Upper lobe of left lung (tissue), 6 donors: ENCODE measurements around the gene TGM6. TPM values are rescaled to one million over a fixed set of nuclear protein-coding genes. Genes with fewer than 3 reads are reported as not detected.

Experiments used
- ATAC-seq, 2 donors: fragments of 200-7000 bp; cut with Tn5 transposase; one replicate each; pipeline ENCODE4 v1.9.1; 2022; ENCODE audit warnings: mild to moderate bottlenecking in 2 of 2, moderate library complexity in 2 of 2; ENCODE audit not compliant: low FRiP score in 2 of 2
- DNase-seq, 2 donors: peaks; one replicate each; pipeline ENCODE4 v3.0.0-alpha.2; 2019 to 2020
- H3K27ac ChIP-seq, 4 donors: fragments of 200-600 bp; sonication (generic); one replicate each; pipeline ENCODE4 v1.5.1; 2016 to 2019
- H3K27me3 ChIP-seq, 4 donors: fragments of 200-600 bp; sonication (generic); one replicate each; pipeline ENCODE4 v1.5.1; 2017 to 2019
- H3K36me3 ChIP-seq, 4 donors: fragments of 200-600 bp; sonication (generic); one replicate each; pipeline ENCODE4 v1.5.1; 2016 to 2019
- H3K4me1 ChIP-seq, 4 donors: fragments of 200-600 bp; sonication (generic); one replicate each; pipeline ENCODE4 v1.5.1; 2018 to 2019
- H3K4me3 ChIP-seq, 4 donors: fragments of 200-600 bp; sonication (generic); one replicate each; pipeline ENCODE4 v1.5.1; 2017 to 2019; ENCODE audit warnings: mild to moderate bottlenecking in 2 of 4, moderate library complexity in 1 of 4
- H3K9me3 ChIP-seq, 4 donors: fragments of 200-600 bp; sonication (generic); one replicate each; pipeline ENCODE4 v1.5.1; 2018 to 2019
- EP300 ChIP-seq, 4 donors: sonication (generic); formaldehyde crosslinking; IDR thresholded peaks; one replicate each; pipeline ENCODE4 v1.5.1; 2017; ENCODE audit warnings: antibody characterized with exemption in 4 of 4, control low read depth in 2 of 4
- POLR2A ChIP-seq, 4 donors: fragments of 450-650 bp; IDR thresholded peaks; one replicate each; pipeline ENCODE4 v1.5.1; 2016 to 2017; ENCODE audit warnings: antibody characterized with exemption in 4 of 4, mild to moderate bottlenecking in 2 of 4
- POLR2AphosphoS5 ChIP-seq, 2 donors: sonication (generic); formaldehyde crosslinking; IDR thresholded peaks; one replicate each; pipeline ENCODE4 v1.5.1; 2017; ENCODE audit warnings: antibody characterized with exemption in 2 of 2
- WGBS, 2 donors: methylation state at CpG; one replicate each; pipeline ENCODE4 v1.1.5; 2017 to 2018; 5-methylcytosine and 5-hydroxymethylcytosine counted together
- total RNA-seq, 6 donors: library from RNA; depleted of rRNA in 4 of 6; stranded (reverse); fragments of >200 nt in 4 of 6; gene quantifications; one replicate each; pipeline versions ENCODE4 v1.1.0 to v1.2.1, GENCODE V29; 2016 to 2021
- TF ChIP-seq, protein P1 (sequence below), 6 experiments: fragments of 450-650 bp in 4 of 6; fragments of 200-600 bp in 2 of 6; sonication (generic) in 2 of 6; IDR thresholded peaks; one replicate each; pipeline ENCODE4 v1.5.1; 2016 to 2019; ENCODE audit warnings: antibody characterized with exemption in 6 of 6
- donor health status: DM: no; HTN: no; CAD: no; lungs with moderate emphysema.
- donor health status: DM: no; HTN: yes; CAD: no; lungs with severe emphysema.

TGM6 gene
- total RNA-seq, 6 donors from 2014 or later: not detected

GRCh38 chr20:2340136-2340535, 40.6 kb upstream of the TGM6 start:
- no peak for TF ChIP-seq POLR2A (IDR thresholded peaks at IDR 0.05)
- TF ChIP-seq, protein P1, sequence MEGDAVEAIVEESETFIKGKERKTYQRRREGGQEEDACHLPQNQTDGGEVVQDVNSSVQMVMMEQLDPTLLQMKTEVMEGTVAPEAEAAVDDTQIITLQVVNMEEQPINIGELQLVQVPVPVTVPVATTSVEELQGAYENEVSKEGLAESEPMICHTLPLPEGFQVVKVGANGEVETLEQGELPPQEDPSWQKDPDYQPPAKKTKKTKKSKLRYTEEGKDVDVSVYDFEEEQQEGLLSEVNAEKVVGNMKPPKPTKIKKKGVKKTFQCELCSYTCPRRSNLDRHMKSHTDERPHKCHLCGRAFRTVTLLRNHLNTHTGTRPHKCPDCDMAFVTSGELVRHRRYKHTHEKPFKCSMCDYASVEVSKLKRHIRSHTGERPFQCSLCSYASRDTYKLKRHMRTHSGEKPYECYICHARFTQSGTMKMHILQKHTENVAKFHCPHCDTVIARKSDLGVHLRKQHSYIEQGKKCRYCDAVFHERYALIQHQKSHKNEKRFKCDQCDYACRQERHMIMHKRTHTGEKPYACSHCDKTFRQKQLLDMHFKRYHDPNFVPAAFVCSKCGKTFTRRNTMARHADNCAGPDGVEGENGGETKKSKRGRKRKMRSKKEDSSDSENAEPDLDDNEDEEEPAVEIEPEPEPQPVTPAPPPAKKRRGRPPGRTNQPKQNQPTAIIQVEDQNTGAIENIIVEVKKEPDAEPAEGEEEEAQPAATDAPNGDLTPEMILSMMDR (IDR thresholded peaks at IDR 0.05): no peak
- no peak for TF ChIP-seq EP300 (IDR thresholded peaks at IDR 0.05)
- TF ChIP-seq POLR2AphosphoS5 (IDR thresholded peaks at IDR 0.05): no peak
- 76 to 91% methylated on average over 7 to 10 of the region's 11 CpGs for WGBS, 2 donors
- no peak for ATAC-seq
- Histone ChIP-seq H3K4me1 (no peaks in the 10 kb centered on the region), H3K27ac (no peak overlapping the region), H3K9me3 (no peaks in the 10 kb centered on the region), H3K36me3 (no peaks in the 10 kb centered on the region), H3K27me3 (no peaks in the 10 kb centered on the region), H3K4me3 (no peak overlapping the region)
- peak in 1 of 2 donors; percentile 42 for DNase-seq

DNA sequence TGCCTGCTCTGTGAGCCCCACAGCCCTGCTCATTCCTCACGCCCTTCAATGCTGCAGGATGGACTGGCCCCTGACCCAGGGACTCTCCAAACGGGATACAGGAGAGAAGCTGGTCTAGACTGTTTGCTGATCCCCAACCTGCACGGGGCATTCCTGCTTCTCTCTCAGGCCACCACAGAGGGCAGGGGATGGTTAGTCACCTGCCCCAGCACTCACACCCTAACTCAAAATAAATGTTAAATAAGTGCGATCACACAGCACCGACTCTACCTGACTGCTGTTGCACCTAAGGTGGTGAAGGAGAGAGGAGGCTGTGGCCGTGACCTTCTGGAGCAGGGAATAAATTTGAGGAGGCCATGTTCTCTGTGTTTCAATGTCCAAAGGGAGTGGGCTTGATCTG, 39.9 kb upstream of the TGM6 start:
- no peaks in the 10 kb centered on the region for H3K4me1 ChIP-seq
- H3K36me3 ChIP-seq: no peaks in the 10 kb centered on the region
- H3K27me3 ChIP-seq: no peaks in the 10 kb centered on the region
- DNase-seq (no peak), ATAC-seq (no peak)
- TF ChIP-seq, protein P1 (IDR thresholded peaks at IDR 0.05): no peak
- no peak for TF ChIP-seq EP300 (IDR thresholded peaks at IDR 0.05)
- 82 to 86% methylated on average over 6 of the region's 6 CpGs for WGBS, 2 donors
- no peaks in the 10 kb centered on the region for H3K9me3 ChIP-seq
- H3K27ac ChIP-seq: no peak overlapping the region
- H3K4me3 ChIP-seq: no peak overlapping the region

GRCh38 chr20:2341336-2341735, 39.4 kb upstream of the TGM6 start:
- DNase-seq: no peak
- H3K27ac ChIP-seq: no peak overlapping the region
- WGBS, 2 donors: 74 to 82% methylated on average over 6 to 7 of the region's 7 CpGs

DNA sequence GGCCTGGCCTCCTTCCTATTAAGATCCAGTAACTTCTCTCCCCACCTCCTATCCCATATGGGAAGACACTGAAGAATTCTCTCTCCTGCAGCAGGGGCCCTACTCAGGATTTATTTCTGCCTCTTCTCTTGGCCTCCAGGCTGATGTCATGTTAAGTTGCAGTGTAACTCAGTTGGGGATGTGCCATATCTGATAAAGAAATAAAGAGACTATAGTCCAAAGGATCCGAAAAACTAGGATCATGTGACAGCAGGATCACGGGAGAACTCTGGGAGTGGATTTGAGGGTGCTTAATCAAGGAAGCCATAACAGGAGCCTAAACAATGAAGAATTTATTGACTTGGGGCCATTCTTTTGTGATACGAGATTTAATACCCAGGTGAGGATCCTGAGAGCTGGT, 38.5 kb upstream of the TGM6 start:
- Histone ChIP-seq H3K27me3 (no peaks in the 10 kb centered on the region), H3K4me1 (no peaks in the 10 kb centered on the region), H3K27ac (no peak overlapping the region), H3K4me3 (no peak overlapping the region), H3K36me3 (no peaks in the 10 kb centered on the region), H3K9me3 (no peaks in the 10 kb centered on the region)
- ATAC-seq (no peak), DNase-seq (no peak)
- TF ChIP-seq, protein P1 (IDR thresholded peaks at IDR 0.05): no peak
- no peak for TF ChIP-seq POLR2AphosphoS5 (IDR thresholded peaks at IDR 0.05)
- no peak for TF ChIP-seq EP300 (IDR thresholded peaks at IDR 0.05)
- TF ChIP-seq POLR2A (IDR thresholded peaks at IDR 0.05): no peak
- 49 to 66% methylated on average over 3 of the region's 3 CpGs for WGBS, 2 donors

More at GRCh38 chr20:2341336-2341735, 39.4 kb upstream of the TGM6 start:
- H3K4me1 ChIP-seq: no peaks in the 10 kb centered on the region
- no peaks in the 10 kb centered on the region for H3K36me3 ChIP-seq
- H3K4me3 ChIP-seq: no peak overlapping the region
- TF ChIP-seq POLR2A (IDR thresholded peaks at IDR 0.05) (no peak), EP300 (IDR thresholded peaks at IDR 0.05) (no peak), POLR2AphosphoS5 (IDR thresholded peaks at IDR 0.05) (no peak)
- no peaks in the 10 kb centered on the region for H3K9me3 ChIP-seq
- ATAC-seq: no peak
- no peaks in the 10 kb centered on the region for H3K27me3 ChIP-seq

DNA sequence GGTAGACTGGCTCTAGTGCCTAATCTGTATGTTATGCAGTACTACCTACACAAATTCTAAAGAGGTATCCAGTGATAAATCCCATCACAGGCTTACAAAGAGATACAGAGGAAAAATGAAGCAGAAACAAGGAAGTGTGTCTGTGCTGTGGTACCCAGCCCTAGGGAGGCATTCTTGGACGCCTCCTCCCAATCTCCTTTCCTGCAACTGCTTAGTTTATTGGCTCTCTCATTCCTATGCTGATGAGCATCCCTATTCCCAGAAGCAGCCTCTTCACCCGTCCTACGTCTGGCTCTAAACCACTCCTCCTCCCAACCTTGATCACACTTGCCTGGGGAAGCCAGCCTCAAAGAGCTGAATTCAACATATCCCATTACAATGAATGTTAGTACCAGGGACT, 34.5 kb upstream of the TGM6 start:
- TF ChIP-seq POLR2A (IDR thresholded peaks at IDR 0.05) (no peak), EP300 (IDR thresholded peaks at IDR 0.05) (no peak)
- Histone ChIP-seq H3K36me3 (no peaks in the 10 kb centered on the region), H3K4me1 (no peaks in the 10 kb centered on the region), H3K27me3 (no peaks in the 10 kb centered on the region), H3K4me3 (no peak overlapping the region), H3K27ac (no peak overlapping the region), H3K9me3 (no peaks in the 10 kb centered on the region)
- DNase-seq (no peak), ATAC-seq (no peak)
- 63 to 66% methylated on average over 3 of the region's 3 CpGs for WGBS, 2 donors

- no peak for TF ChIP-seq EP300 (IDR thresholded peaks at IDR 0.05)
- TF ChIP-seq POLR2A (IDR thresholded peaks at IDR 0.05): no peak
- TF ChIP-seq, protein P1 (IDR thresholded peaks at IDR 0.05): no peak
- TF ChIP-seq POLR2AphosphoS5 (IDR thresholded peaks at IDR 0.05): no peak
- DNase-seq (no peak), ATAC-seq (no peak)
- H3K9me3 ChIP-seq: no peaks in the 10 kb centered on the region
- no peaks in the 10 kb centered on the region for H3K4me1 ChIP-seq
- H3K4me3 ChIP-seq: no peak overlapping the region
- WGBS, 2 donors: 82 to 89% methylated on average over 5 of the region's 5 CpGs
- no peaks in the 10 kb centered on the region for H3K27me3 ChIP-seq
- H3K36me3 ChIP-seq: no peaks in the 10 kb centered on the region
- no peak overlapping the region for H3K27ac ChIP-seq
Measured at GRCh38 chr20:2348336-2348735, 32.4 kb upstream of the TGM6 start.
